Glomerular visceral epithelial cell (primary cell): ENCODE results near the gene SAMD11.
A peak's percentile ranks its signal among the peaks of the same experiment; 100 is the strongest.

Experiments used
- DNase-seq: peaks from one replicate; pipeline ENCODE4 v3.0.0-alpha.2; 2016; ENCODE audit errors: extremely low spot score

SAMD11 gene

GRCh38 chr1:963301-963651 lies 39.6 kb downstream of the SAMD11 start:
- no peak for DNase-seq

GRCh38 chr1:963746-964525 lies 40.2 kb downstream of the SAMD11 start:
- no peak for DNase-seq

GRCh38 chr1:964691-965525 lies 41.2 kb downstream of the SAMD11 start:
- no peak for DNase-seq

DNA sequence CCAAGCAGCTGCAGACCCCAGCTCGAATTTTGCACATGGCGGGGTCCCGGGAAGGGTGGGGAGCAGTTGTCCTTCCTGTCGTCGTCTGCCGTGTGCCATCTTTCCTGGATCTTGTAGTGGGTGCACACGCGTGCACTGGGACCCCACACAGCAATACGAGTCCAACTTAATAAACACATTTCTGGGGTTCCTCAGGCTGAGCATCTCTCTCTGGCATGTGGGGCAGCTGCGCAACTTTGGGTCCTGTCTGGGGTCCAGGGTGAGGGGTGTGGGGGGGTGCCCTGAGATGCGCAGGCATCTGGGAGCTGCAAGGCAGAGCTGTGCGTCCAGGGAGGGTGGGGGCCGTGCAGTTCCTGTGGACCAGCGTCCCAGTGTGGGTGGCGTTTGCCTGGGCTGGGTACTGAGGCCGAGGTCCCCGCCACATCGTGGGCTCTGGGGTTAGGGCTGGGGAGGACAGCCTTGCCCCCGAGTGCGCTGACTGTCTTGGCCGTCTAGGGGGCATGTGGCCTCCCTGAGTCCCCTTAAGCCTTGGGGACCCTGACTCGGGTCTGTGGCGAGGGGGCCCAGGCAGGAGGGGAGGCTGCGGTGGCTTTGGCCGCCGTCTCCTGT lies 41.9 kb downstream of the SAMD11 start:
- DNase-seq: no peak

- DNase-seq: peak; percentile 79
Observed at GRCh38 chr1:966135-966703, 42.5 kb downstream of the SAMD11 start, which contains the start of gene PLEKHN1. Gene PLEKHN1, plus strand, starts transcription at chr1:966482. Its CDS starts 50 bp downstream, at chr1:966532.

DNA sequence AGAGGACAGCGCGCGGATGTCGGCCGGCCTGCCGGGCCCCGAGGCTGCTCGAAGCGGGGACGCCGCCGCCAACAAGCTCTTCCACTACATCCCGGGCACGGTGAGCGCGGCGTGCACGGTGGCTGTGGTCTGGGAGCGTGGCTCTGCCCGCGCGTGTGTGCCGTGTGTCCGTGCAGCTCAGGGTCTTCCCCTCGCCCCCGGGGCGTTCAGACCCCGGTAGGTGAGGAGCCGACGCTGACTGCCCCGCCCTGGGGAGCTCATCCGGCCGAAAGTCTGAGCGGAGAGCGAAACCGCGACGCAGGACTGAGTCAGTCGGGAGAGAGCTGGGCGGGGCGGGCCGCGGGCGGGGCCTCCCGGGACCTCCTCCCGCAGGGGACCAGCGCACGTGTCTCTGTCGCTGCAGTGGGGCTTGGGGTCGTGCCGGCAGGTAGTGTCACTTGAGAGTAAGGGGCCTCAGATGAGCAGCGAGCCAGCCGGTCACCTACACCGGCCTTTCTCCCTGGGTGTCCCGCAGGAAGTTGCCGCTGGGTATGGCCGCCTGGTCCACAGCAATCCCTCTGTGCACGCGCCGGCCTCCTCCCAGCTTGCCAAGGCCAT lies 43.1 kb downstream of the SAMD11 start:
- DNase-seq: peak; percentile 80

DNA sequence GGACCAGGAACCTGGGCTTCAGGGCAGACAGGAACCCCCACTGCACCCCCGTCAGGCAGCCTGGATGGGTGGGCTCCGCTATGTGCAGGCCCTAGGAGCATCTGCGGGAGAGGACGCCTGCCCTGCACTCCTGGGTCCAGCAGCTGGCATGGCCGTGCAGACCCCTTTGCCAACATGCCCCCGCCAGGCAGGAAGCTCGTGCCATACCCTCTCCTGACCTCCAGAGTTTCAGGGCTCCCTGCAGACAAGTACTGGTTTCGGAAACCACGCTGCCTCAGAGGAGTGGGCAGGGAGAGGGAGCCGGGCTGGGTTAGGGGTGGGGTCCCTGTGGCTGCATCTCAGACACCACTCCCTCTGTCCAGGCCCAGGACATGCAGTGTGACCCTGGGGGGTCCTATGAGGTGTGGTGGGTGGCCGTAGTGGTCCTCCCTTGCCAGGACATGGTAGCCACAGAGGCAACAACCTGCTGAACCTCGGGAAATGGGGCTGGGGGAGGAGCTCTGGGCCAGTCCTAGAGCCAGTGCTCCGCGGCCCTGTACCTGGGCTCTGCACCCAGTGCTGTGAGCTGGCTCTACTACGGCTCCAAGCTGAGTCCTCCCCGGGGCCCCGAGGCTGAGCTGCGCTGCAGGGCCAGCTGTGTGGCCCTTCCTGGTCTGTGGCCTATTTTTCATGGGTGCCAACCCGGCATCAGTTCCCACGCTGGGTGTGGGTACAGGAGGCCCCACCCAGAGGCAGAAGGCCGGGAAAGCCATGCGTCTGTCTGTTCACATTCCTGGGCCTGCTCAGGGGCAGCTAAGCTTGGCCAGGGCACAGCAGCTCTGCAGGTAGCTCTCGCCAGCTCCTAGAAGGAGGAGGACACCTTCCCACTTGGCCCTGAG lies 44.0 kb downstream of the SAMD11 start:
- no peak for DNase-seq

DNA sequence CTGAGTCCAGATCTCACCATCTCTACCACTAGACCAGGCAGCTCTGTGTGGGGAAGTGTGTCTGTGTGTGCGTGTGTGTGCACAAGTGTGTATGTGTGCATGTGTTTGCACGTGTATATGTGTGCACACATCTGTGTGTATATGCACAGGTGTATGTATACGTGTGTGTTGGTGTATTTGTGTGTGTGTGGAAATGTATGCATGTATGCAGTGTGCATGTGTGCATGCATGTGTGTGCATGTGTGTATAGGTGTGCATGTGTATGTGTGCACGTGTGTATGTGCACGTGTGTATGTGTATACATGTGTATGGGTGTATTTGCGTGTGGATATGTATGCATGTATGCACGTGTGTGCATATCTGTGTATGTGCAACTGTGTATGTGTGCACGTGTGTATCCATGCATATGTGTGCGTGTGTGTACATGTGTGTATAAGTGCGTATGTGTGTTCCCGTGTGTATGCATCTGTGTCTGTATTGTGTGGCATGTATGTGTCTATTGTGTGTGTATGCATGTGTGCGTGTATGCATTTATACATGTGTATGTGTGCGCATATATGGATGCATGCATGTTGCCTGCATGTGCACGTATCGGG lies 45.6 kb downstream of the SAMD11 start:
- no peak for DNase-seq

DNA sequence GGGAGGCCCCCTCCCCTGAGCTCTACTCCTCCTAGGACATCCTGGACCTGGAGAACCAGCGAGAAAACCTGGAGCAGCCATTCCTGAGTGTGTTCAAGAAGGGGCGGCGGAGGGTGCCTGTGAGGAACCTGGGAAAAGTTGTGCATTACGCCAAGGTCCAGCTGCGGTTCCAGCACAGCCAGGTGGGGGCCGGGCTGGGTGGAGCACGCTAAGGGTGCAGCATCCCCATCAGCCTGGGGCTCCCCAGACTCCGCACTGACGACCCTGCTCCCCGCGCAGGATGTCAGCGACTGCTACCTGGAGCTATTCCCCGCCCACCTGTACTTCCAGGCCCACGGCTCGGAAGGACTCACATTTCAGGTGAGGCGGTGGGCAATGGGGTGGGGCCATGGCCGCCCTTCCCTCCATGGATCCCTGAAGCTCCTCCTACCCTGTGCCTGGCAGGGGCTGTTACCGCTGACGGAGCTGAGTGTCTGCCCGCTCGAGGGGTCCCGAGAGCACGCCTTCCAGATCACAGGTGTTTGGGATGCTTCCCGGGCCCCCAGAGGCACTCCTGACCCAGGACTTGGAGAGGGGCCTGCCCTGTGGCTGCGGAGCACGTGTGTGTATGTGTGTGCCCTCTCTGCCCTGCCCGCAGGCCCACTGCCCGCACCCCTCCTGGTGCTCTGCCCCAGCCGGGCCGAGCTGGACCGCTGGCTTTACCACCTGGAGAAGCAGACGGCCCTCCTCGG lies 46.7 kb downstream of the SAMD11 start:
- no peak for DNase-seq

- DNase-seq: no peak
Observed at GRCh38 chr1:970973-971730, 47.4 kb downstream of the SAMD11 start.

- no peak for DNase-seq
Observed at GRCh38 chr1:971751-972506, 48.2 kb downstream of the SAMD11 start.

- DNase-seq: no peak
Observed at GRCh38 chr1:972726-973458, 49.2 kb downstream of the SAMD11 start.

- DNase-seq: no peak
Observed at GRCh38 chr1:973459-974292, 50.0 kb downstream of the SAMD11 start.

DNA sequence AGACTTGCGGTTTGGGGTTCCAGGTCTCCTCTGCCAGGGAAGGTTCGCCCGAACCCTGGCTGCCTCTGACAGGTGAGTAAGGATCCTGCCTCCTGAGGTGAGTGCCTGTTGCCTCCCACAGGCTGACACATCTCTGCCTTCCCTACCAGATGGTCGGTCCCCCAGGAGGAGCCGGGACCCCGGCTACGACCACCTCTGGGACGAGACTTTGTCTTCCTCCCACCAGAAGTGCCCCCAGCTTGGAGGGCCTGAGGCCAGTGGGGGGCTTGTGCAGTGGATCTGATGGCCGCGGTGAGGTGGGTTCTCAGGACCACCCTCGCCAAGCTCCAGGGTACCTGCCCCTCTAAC lies 50.5 kb downstream of the SAMD11 start:
- no peak for DNase-seq

GRCh38 chr1:974687-975328 lies 51.1 kb downstream of the SAMD11 start:
- no peak for DNase-seq

DNA sequence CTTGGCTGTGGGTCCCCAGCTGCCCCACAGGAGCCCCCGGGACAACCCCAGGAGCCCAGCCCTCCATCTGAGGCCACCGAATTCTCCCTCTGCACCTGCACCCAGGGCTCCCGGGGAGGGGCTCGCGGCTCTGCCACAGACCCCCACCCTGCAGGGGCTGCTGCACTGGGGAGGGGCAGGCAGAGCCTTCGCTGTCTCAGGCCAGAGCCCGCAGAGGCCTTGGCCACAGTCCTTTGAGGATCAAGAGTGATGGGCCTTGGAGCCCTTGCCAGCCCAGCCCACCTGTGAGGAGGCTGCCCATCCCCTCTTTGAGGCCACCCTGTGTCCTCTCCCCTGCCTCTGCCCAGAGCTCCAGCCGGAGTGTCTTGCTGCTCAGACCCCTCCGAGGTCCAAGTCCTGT lies 51.6 kb downstream of the SAMD11 start:
- DNase-seq: no peak
